GM19468 (cell line): ENCODE data around the gene UVRAG.
"Not testable (repeated sequence)": the region's sequence is repeated elsewhere in the genome, so short reads cannot be mapped to it uniquely, and the experiment has no call there.

Experiments used
- ATAC-seq: cut with Tn5 transposase; IDR thresholded peaks from one replicate; pipeline ENCODE4 v1.9.1; 2021; ENCODE audit warnings: mild to moderate bottlenecking, moderate library complexity, moderate number of reproducible peaks; ENCODE audit not compliant: unreplicated experiment; ENCODE audit errors: extremely low read depth

UVRAG gene

DNA sequence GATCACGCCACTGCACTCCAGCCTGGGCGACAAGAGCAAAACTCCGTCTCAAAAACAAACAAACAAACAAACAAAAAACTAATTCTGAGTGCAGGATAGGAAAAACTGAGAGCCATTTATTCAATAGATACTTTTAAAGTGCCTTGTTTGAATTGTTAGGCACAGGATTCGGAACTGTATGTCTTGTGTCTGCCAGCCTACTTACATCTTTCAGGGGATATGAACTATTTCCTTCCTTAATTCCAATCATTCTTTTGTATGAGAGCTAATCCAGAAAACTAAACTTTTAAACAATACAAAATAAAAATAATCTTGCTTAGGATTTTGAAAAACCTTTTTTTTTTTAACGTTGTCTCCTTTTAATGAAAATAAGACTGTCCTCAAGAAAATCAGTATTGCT is 12.6 kb downstream of the UVRAG start:
- ATAC-seq = no peak

DNA sequence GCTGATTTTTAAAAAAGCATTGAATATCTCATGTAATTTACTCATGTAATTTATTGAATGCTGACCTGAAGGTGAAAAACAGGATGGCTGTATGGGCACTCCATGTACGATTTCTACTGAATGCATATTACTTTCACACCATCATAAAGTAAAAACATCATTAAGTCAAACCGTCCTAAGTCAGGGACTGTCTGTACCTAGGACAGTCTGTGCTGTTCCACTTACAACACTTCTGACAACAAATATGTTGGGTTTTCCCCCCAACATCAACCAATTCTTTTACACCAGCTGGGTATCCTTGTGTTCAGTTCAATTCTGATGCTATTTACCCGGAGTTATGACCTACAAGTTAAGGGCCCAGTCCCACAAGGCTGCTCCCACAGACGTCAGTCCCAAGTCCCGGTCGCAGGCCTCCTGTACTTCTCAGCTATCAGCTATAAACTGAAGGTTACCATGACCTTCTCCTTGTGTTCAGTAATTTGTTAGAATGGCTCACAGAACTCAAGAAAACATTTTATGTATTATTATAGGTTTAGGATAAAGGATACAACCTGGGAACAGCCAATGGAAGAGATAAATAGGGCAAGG is 17.0 kb downstream of the UVRAG start:
- ATAC-seq = no peak

DNA sequence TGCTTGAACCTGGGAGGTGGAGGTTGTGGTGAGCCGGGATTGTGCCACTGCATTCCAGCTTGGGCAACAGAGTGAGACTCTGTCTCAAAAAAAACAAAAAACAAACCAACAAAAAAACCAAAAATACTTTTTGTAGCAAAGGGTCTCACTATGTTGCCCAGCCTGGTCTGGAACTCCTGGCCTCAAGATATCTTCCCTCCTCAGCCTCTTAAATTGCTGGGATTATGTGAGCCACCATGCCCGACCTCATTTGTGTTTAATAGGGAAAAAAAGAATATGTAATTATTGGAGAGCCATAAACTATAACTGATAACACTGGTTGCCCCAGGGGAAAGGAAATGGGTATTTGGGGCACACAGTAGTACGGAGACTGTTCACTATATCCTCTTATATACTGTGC is 19.7 kb downstream of the UVRAG start:
- no peak for ATAC-seq

DNA sequence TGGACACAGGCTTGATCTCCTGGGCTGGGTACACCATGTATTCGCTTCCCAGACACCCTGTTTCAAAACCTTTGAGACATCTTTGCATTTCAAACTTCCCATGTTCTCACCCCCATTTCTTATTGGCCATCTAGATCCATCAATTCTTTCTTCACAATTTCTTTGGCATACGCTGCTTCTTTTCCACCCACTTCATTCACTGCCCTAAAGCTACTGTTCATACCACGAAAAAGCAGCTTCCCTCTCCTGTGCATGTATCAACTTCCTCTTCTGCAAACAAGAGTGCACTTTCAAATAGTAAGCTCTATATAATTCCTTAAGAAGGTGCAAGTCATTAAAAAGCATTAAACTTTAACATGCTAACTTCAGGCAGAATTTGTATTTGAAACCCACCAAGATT is 21.4 kb downstream of the UVRAG start:
- ATAC-seq = no peak

DNA sequence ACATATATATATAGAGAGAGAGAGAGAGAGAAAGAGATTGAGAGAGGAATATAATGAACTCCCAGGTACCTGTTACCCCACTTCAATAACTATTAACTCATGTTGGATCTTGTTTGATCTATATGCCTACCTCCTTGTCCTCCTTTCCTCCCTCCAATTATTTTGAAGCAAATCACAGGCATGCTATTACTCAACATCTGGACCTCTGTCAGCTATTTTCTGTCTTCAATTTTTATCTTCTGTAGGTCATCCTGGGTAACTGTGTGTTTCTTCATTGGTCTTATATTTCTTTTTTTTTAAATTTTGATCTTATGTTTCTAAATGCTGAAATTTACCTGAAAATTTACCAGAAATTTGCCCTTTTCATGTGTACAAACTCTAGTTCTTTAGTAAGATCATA is 24.8 kb downstream of the UVRAG start:
- ATAC-seq = no peak

DNA sequence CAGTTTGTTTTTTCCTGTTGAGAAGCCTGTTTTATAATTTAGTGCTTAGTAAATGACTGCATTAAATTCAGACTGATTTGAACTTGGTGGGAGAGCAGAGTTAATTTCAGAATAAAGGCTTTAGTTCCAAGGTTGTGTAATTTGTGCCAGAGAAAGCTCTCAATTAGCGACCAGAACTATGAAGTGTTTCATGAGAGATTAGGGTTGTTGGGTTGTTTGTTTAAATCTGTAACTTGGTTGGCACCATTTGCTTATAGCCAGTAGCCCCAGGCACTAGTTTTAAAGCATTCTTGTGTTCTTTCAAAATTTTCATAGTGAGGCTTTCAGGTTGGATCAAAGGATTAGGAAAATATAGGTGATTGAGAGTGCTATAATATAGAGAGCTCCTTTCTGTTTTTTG is 25.5 kb downstream of the UVRAG start:
- ATAC-seq = no peak

DNA sequence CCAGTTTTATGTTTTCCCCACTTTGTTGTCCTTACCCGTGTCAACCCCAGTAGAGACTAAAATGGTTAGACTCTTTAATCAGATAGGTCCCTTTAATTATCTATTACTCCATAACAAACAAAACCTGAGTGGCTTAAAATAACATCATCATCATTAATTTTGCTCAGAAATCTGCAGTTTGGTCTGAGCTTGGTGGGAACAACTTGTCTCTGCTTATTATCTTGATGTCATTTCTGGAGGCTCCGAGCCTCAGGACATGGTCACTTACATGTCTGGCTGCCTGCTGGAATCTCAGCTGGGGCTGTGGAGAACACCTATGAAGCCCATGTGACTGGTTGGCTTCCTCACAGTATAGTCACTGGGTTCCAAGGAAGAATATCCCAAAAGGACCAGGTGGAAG is 26.7 kb downstream of the UVRAG start:
- ATAC-seq = no peak

DNA sequence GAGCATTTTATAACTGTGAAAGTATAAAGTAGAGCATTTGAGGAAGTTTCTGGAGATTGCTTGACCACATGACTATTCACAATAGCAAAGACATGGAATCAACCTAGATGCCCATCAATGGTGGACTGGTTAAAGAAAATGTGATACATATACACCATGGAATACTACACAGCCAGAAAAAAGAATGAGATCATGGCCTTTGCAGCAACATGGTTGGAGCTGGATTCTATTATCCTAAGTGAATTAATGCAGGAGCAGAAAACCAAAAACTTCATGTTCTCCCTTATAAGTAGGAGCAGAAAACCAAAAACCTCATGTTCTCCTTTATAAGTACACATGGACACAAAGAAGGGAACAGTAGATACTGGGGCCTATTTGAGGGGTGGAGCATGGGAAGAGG is 30.3 kb downstream of the UVRAG start:
- ATAC-seq = no peak

DNA sequence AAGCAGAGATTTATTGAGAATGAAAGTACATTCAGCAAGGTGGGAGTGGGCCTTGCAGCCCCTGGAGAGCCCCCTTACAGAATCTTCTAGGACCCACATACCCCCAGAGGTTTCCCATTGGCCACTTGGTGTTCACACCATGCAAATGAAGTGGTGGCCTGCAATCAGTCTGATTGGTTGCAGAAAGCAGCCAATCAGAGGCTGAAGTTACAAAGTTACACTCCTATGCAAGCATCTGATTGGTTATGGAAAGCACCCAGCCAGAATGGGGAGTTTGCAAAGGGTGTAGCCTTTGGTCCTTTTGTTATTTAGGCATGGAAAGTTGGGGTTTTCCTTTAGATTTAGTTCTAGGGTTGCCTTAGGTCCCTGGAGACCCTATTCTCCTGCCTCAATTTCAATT is 34.9 kb downstream of the UVRAG start:
- ATAC-seq = no peak

DNA sequence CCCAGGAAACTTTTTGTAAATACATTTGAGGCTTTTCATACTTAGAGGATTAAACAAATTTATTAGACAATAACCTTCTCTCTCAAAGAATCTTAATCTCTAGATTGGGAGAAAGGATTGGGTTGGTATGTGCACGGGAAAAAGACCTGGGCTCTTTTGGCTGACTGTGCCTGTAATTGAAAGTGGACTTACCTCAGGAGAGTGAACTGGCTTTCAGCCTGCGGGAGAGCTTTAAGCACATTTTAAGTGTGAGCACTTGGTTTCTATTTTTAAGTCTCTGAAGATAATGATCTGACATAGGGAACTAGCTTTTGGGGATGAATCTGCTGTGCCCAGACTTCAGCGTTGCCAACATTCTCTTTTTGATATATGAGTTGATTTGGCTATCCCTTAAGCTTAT is 35.8 kb downstream of the UVRAG start:
- ATAC-seq = no peak

DNA sequence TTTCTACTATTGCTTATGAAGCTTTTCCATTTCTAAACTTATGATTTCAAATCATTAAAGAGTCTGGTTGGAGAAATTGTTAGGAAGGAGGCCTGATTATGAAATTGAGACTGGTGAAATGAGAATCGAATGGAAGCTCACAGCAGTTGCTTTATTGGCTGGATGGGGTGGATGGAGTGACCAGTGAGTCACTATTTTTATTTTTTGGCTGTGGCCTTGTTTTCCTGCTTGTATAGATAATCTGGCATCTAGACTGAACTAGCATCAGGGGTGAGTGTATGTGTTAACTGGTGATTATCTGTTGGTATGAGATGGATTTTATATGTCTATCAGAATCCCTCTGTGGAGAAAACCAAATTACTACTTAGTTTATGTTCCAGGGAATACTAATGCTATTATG is 36.2 kb downstream of the UVRAG start:
- no peak for ATAC-seq

DNA sequence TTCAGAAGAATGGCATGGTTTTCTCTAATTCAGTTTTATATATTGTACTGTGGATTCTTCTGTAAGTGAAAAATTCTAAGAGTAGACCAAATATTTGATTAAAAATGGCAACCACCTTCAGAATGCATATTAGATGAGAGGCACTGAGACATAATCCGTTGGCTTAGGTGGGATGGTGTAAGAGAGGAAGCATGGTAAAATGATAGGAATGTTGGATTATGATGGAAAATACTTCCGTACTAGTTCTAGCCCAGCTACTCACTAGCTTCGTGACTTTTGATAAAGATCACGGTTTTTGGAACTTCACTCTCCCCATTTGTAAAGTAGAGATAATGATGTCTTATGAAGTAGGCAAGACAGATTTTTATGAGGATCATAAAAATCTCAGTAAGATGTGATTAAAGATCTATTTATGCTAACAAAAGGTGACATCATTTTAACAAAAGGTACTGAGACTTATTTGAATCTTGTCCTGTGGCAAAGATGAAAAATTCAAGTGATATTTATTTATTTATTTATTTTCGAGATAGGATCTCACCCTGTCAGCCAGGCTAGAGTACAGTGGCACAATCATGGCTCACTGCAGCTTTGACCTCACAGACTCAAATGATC is 37.5 kb downstream of the UVRAG start:
- ATAC-seq = no peak

DNA sequence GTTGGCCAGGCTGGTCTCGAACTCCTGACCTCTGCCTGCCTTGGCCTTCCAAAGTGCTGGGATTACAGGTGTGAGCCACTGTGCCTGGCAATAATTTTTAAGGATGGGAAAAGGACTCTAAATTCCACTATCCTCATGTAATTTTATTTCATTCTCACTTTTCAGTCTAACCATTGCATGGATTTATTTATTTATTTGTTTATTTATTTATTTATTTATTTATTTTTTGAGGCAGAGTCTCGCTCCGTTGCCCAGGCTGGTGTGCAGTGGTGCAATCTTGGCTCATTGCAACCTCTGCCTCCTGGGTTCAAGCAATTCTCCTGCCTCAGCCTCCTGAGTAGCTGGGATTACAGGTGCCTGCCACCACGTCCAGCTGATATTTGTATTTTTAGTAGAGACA is 38.6 kb downstream of the UVRAG start:
- ATAC-seq = not testable (repeated sequence)

DNA sequence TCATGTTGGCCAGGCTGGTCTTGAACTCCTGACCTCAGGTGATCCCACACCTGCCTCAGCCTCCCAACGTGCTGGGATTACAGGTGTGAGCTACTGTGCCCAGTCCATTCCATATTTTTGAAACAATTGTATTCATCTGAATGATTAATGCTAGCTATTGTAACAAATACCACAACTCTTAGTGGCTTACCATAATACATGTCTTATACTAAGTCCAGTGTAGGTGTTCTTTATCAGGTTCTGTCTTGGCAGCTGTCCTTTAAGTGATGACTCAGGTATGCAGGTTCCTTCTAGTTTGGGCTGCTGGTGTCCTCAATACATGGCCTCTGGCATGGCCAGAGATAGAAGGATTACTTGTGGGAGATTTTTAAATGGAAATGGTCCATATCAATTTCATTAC is 39.0 kb downstream of the UVRAG start:
- no peak for ATAC-seq

DNA sequence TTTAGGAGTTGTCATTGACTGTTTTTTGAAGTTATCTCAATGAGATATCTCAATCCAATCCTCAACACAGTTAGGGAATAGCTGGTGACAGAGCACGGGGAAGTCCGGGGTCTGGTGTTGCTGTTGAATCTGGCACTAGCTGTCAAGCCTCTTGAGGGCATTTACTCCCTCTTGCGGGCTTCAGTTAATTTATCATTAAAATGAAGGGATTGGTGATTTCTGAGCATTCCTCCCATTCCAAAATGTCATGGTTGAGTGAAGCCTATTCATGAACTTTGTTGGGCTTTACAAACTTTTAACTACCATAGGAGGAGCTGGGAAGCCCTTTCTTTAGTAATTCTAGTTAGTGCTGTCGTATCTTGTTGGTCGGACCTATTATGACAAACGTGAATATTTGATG is 40.2 kb downstream of the UVRAG start:
- no peak for ATAC-seq

DNA sequence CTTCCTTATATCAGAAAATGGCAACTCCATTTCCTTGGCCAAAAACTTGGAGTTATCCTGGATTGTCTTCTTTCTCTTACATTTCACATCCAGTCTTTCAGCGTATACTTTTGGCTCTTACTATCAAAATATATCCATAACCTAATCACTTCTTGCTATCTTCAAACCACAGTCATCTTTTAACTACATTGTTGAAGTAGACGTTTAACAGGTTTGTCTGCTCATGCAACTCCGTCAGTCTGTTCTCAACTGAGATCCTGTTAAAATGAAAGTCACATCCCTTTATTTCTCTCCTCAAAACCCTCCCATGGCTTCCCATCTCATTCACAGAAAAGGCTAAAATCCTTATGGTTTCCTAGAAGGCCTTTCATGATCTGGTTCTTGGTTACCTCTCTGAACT is 41.9 kb downstream of the UVRAG start:
- no peak for ATAC-seq

DNA sequence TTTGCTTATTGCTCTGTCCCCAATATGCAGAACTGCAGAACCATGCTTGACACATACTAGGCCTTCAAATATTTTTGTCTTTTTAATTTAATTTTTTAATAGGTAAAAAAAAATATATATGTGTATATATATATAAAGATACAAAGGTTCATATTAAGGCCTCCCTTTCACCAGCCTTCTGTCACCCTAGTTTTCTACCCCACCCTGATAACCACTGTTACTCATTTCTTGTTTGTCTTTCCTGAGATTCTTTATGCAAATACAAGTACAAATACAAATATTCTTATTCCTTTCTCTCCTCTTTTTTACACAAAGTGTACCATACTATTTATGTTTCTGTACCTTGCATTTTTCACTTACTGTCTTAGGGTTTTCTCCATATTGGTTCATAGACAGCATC is 43.0 kb downstream of the UVRAG start:
- ATAC-seq = no peak

DNA sequence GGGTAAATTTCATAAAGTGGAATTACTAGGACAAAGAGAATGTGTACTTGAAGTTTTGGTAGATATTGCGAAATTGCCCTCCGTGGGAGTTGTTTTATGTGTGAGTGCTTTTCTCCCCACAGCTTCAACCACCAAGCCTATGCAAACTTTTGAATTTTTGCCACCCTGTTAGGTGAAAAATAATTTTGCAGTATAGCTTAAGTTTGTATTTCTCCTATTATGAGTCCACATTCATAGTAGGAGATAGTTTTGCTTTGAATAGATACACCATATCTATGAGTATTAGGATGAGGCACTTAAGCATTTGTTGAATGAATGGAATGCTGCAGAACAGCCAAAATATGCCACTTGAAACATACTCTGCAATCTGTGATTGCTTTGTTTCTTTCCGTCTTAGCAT is 43.6 kb downstream of the UVRAG start:
- no peak for ATAC-seq

DNA sequence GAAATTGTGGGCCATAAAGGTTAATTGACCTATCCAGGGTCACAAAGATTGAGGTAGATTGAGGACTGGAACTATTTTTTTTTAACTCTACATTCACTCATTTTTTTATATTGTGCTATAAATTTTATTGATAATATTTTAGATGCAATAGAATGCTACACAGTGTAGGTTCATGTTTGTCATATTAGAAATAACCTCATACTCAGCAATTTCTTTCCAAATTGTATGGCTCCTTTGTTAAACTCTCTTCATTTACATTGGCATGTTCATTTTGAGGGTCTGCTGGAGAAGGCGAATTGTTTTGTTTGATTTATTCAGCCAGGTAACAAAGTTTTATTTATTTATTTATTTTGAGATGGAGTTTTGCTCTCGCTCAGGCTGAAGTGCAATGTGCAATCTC is 44.6 kb downstream of the UVRAG start:
- no peak for ATAC-seq

DNA sequence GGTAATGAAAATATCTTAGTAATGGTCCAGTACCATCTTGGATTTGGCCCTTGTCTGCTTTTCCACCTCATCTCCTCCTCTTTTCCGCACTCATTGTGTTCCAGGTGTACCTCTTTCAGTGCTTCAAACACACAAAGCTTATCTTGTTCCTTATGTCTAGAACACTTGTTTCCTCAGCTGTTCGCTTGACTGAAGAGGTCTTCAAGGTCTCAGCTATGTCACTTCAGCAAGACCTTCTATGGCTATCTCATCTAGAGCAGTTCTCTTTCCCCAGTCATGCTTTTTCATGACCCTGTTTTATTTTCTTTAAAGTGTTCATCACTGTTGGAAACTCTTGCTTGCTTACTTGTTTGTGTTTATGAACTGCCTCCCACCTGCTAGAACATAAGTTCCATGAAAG is 47.4 kb downstream of the UVRAG start:
- no peak for ATAC-seq

DNA sequence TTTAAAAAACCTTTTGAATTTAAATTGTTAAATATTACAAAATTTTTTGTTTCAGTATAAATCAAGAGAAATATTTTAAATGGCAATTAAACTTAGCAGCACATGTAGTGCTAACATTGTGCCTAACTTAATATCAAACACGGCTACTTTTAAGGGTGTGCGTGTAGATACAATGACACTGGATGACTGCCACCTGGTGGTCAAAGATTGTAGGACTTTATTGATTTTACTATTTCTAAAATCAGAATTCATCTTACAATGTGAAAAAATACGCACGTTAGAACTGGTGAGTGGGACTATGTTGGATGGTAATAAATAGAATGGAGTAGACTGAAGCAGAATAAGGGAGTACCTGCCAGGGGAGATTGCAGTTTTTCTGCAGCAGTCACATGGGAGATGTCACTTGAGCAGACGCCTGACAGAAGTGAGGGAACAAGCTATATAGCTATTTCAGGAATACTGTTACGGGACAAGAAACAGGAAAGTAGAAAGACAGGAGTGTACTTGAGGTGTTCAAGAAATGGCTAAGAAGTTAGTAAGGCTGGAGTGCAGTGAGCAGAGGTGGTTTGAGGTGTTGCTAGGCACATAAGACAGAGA is 52.9 kb downstream of the UVRAG start:
- ATAC-seq = no peak

DNA sequence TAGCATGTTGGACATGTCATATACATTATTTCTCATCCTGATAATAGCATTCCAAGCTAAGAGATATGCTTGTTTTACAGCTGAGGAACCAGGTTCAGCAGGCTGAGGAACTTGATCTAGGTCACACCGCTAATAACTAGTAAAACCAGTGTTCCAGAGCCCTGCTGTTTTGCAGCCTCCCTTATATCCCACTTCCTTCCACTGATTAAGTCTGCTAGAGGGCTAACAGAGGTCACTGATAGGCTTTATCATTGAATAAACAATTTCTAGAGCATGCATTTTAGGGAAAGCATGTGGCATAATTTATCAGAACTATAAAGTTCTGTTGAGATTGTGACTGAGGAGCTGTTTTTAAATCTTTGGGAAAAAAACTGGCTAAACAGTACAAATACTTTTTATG is 54.0 kb downstream of the UVRAG start:
- no peak for ATAC-seq
